Endothelial cell of umbilical vein (primary cell): ENCODE results near the gene ADRB2. TPM values are rescaled to one million over a fixed set of nuclear protein-coding genes. Genes with fewer than 3 reads are reported as not detected.

Experiments
- BruUV-seq: library from RNA; stranded (reverse); fragments of 400-500 nt; replicated peaks from 2 replicates; lab custom pipeline; 2021; lab: Mats Ljungman, UMichigan
- CTCF ChIA-PET: fragments of 300-600, 350-600 bp; sonication (Branson Sonifier 250); formaldehyde crosslinking; loops from one replicate; lab custom pipeline; 2021; ENCODE audit warnings: antibody characterized with exemption, inconsistent platforms; lab: Charles Lee
- POLR2A ChIA-PET: fragments of 300-600, 350-600 bp; sonication (Branson Sonifier 250); formaldehyde crosslinking; loops from one replicate; lab custom pipeline; 2021; ENCODE audit warnings: antibody characterized with exemption, inconsistent platforms; lab: Charles Lee
- DNase-seq: peaks from one replicate; pipeline ENCODE4 v3.0.0-alpha.2; 2011; ENCODE audit warnings: low read depth, low spot score
- FAIRE-seq: peaks from 2 replicates; lab custom pipeline; 2011; peaks lifted over from hg19 to GRCh38; lab: Jason Lieb, UNC
- H2AFZ ChIP-seq: 2 replicates; pipeline ENCODE4 v1.6.0; 2012; ENCODE audit warnings: low read depth, low read length, control low read depth, inconsistent platforms
- H3K27ac ChIP-seq: 2 replicates; pipeline ENCODE4 v1.5.1; 2011; ENCODE audit warnings: low read depth, mild to moderate bottlenecking, control low read depth, low read length, moderate library complexity; ENCODE audit not compliant: insufficient read depth
- H3K27me3 ChIP-seq, 2 experiments: 2 replicates each; pipeline versions ENCODE4 v1.6.0 to v1.6.1; 2011; ENCODE audit warnings: low read length in 2 of 2, mixed read lengths in 1 of 2; ENCODE audit not compliant: control insufficient read depth in 2 of 2, insufficient read depth in 2 of 2
- H3K36me3 ChIP-seq, 2 experiments: 2 replicates in 1 of 2; 3 replicates in 1 of 2; pipeline ENCODE4 v1.5.1; 2011; ENCODE audit warnings: low read length in 2 of 2, mild to moderate bottlenecking in 1 of 2, moderate library complexity in 1 of 2; ENCODE audit not compliant: control insufficient read depth in 2 of 2, insufficient read depth in 2 of 2; ENCODE audit errors: extremely low read depth in 1 of 2
- H3K4me1 ChIP-seq: 3 replicates; pipeline ENCODE4 v1.5.1; 2011; ENCODE audit warnings: mild to moderate bottlenecking, low read length; ENCODE audit not compliant: control insufficient read depth, insufficient read depth; ENCODE audit errors: extremely low read depth
- H3K4me2 ChIP-seq: 2 replicates; pipeline ENCODE4 v1.6.1; 2011; ENCODE audit warnings: low read length, control low read depth, mixed read lengths; ENCODE audit not compliant: insufficient read depth
- H3K4me3 ChIP-seq, 3 experiments: fragments of 200-600 bp in 1 of 3; sonication (generic), shearing (Covaris generic) in 1 of 3; replicated peaks in 1 of 3; 2 replicates each; pipeline ENCODE4 v1.5.1; 2011 to 2016; ENCODE audit warnings: control low read depth in 3 of 3, low read length in 3 of 3, mild to moderate bottlenecking in 2 of 3, inconsistent platforms in 1 of 3, low read depth in 1 of 3, moderate library complexity in 1 of 3; ENCODE audit not compliant: insufficient read depth in 1 of 3
- H3K79me2 ChIP-seq: 2 replicates; pipeline ENCODE4 v1.6.0; 2012; ENCODE audit warnings: low read length, inconsistent platforms; ENCODE audit not compliant: control insufficient read depth, insufficient read depth
- H3K9ac ChIP-seq: replicated peaks from 2 replicates; pipeline ENCODE3; 2011; ENCODE audit warnings: low read length, control low read depth; ENCODE audit not compliant: insufficient read depth; ENCODE audit errors: extremely low read depth
- H3K9me1 ChIP-seq: replicated peaks from 3 replicates; pipeline ENCODE4 v1.6.0; 2011; ENCODE audit warnings: mild to moderate bottlenecking, low read length; ENCODE audit not compliant: control insufficient read depth, insufficient read depth; ENCODE audit errors: extremely low read depth
- H3K9me3 ChIP-seq: replicated peaks from 2 replicates; pipeline ENCODE4 v1.5.1; 2012; ENCODE audit warnings: low read length, inconsistent platforms; ENCODE audit not compliant: control insufficient read depth, insufficient read depth
- H4K20me1 ChIP-seq: replicated peaks from 2 replicates; pipeline ENCODE3; 2011; ENCODE audit warnings: mild to moderate bottlenecking, low read length; ENCODE audit not compliant: control insufficient read depth, insufficient read depth; ENCODE audit errors: extremely low read depth
- EZH2 ChIP-seq: IDR thresholded peaks from 2 replicates; pipeline ENCODE4 v1.6.1; 2012; ENCODE audit warnings: borderline replicate concordance, low read depth, mild to moderate bottlenecking, moderate library complexity, low read length, inconsistent platforms; ENCODE audit not compliant: severe bottlenecking
- FOS ChIP-seq: IDR thresholded peaks from 2 replicates; pipeline ENCODE4 v1.6.1; 2011; ENCODE audit warnings: mild to moderate bottlenecking, low read length, moderate library complexity, borderline replicate concordance; ENCODE audit not compliant: insufficient read depth
- GATA2 ChIP-seq: IDR thresholded peaks from 2 replicates; pipeline ENCODE4 v1.7.0; 2011; ENCODE audit warnings: low read depth, mild to moderate bottlenecking, moderate library complexity, mixed read lengths, low read length; ENCODE audit not compliant: insufficient read length, insufficient read depth
- JUN ChIP-seq: IDR thresholded peaks from 2 replicates; pipeline ENCODE4 v1.6.1; 2011; ENCODE audit warnings: borderline replicate concordance, low read depth; ENCODE audit not compliant: insufficient read length, insufficient read depth
- MYC ChIP-seq: IDR thresholded peaks from one replicate; pipeline ENCODE4 v1.6.1; 2011; ENCODE audit warnings: mild to moderate bottlenecking, low read depth, low read length
- POLR2A ChIP-seq: IDR thresholded peaks from 2 replicates; pipeline ENCODE4 v1.6.1; 2012; ENCODE audit warnings: low read depth, mild to moderate bottlenecking, control low read depth, low read length
- POLR2AphosphoS5 ChIP-seq: IDR thresholded peaks from 2 replicates; pipeline ENCODE4 v1.6.1; 2012; ENCODE audit warnings: low read depth, mild to moderate bottlenecking, control low read depth, low read length, moderate library complexity; ENCODE audit not compliant: insufficient read depth
- dilution Hi-C: fragments of 300-500 bp; cut with MboI; formaldehyde crosslinking; loops from one replicate; pipeline ENCODE4 v1.15.0; 2019; ENCODE audit warnings: low sequenced_read_pairs; ENCODE audit not compliant: extremely low pct_ligation_motif_present
- intact Hi-C: fragments of 100-400 bp; cut with micrococcal nuclease; formaldehyde crosslinking; loops from one replicate; pipeline ENCODE4 v1.10.0; 2022
- polyA plus RNA-seq, 4 experiments: library from polyadenylated mRNA; depleted of rRNA in 3 of 4; stranded (reverse) in 3 of 4; unstranded in 1 of 4; fragments of >200 nt; gene quantifications; 2 replicates each; pipeline versions ENCODE4 v1.2.1 to v1.2.3, GENCODE V29; 2011 to 2012; ENCODE audit warnings: missing spikeins in 1 of 4
- total RNA-seq: library from RNA; stranded (reverse); gene quantifications from 2 replicates; pipeline ENCODE4 v1.2.3, GENCODE V29; 2021
- TF ChIP-seq, protein P1 (sequence below), 2 donors: IDR thresholded peaks; 1 replicate in 1 of 2; 2 replicates in 1 of 2; pipeline ENCODE4 v1.5.1; 2011; ENCODE audit warnings: low read length in 2 of 2, mild to moderate bottlenecking in 2 of 2, moderate library complexity in 2 of 2, control low read depth in 1 of 2, inconsistent platforms in 1 of 2, low read depth in 1 of 2; ENCODE audit not compliant: insufficient read depth in 1 of 2; ENCODE audit errors: extremely low read depth in 1 of 2
- TF ChIP-seq, protein P2 (sequence below): IDR thresholded peaks from 2 replicates; pipeline ENCODE4 v1.6.1; 2011; ENCODE audit not compliant: insufficient read depth, insufficient read length

The ADRB2 gene
- total and polyA plus RNA-seq, 2 donors (not counting 3 experiments of a cell fraction or from before 2014, with no cell fraction given): 0.86 to 0.88 TPM

DNA sequence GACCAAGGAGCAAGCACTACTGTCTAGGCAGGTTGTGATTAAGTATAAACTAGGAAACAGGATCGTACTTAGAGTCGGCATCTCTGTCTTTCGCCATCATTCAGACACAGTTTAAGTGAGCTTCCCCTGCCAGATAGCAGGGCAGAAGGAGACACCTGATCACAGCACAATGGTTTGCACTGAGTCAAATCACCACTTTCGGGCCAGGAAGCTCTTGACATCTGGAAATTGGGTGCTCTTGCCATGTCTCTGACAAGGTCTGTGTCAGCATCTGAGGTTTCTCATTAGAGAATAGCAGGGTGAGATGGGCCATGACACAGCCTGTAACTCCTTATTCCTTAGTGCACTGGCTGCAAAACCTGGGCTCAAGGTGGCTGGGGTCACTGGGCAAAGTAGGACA, 8.3 kb downstream of the ADRB2 start:
- no peaks in the 10 kb centered on the region for H4K20me1 ChIP-seq
- peaks cover 2% of the 10 kb centered on the region for H3K79me2 ChIP-seq
- H3K4me2 ChIP-seq: no peak overlapping the region
- intact Hi-C loops (no loop called here), dilution Hi-C loops (no loop called here)
- H2AFZ ChIP-seq: no peak overlapping the region
- BruUV-seq: no TSS peak
- no peaks in the 10 kb centered on the region for H3K9me1 ChIP-seq
- FAIRE-seq (no peak), DNase-seq (no peak)
- CTCF ChIA-PET: interaction anchor here (1.1 kb wide), 1 partner anchor 14 kb away, joined by 4 read pairs; no protein-coding TSS in a partner anchor
- TF ChIP-seq MYC (no peak), POLR2A (no peak), GATA2 (no peak), EZH2 (no peak), JUN (no peak), POLR2AphosphoS5 (no peak), FOS (no peak)
- TF ChIP-seq, protein P1, sequence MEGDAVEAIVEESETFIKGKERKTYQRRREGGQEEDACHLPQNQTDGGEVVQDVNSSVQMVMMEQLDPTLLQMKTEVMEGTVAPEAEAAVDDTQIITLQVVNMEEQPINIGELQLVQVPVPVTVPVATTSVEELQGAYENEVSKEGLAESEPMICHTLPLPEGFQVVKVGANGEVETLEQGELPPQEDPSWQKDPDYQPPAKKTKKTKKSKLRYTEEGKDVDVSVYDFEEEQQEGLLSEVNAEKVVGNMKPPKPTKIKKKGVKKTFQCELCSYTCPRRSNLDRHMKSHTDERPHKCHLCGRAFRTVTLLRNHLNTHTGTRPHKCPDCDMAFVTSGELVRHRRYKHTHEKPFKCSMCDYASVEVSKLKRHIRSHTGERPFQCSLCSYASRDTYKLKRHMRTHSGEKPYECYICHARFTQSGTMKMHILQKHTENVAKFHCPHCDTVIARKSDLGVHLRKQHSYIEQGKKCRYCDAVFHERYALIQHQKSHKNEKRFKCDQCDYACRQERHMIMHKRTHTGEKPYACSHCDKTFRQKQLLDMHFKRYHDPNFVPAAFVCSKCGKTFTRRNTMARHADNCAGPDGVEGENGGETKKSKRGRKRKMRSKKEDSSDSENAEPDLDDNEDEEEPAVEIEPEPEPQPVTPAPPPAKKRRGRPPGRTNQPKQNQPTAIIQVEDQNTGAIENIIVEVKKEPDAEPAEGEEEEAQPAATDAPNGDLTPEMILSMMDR (IDR thresholded peaks at IDR 0.05; ENCODE audit: extremely low read depth in 1 of 2, insufficient read depth in 1 of 2, low read depth in 1 of 2, low read length in 2 of 2): no peak
- TF ChIP-seq, protein P2, sequence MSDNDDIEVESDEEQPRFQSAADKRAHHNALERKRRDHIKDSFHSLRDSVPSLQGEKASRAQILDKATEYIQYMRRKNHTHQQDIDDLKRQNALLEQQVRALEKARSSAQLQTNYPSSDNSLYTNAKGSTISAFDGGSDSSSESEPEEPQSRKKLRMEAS: no peak
- H3K9ac ChIP-seq: no peak overlapping the region
- no peaks in the 10 kb centered on the region for H3K36me3 ChIP-seq
- no peaks in the 10 kb centered on the region for H3K27me3 ChIP-seq
- no peak overlapping the region for H3K4me3 ChIP-seq
- H3K9me3 ChIP-seq: no peaks in the 10 kb centered on the region
- no peaks in the 10 kb centered on the region for H3K4me1 ChIP-seq
- POLR2A ChIA-PET: no interaction called here
- H3K27ac ChIP-seq: no peak overlapping the region
